Trophoblast cell (in vitro differentiated cells and primary cell): Measurements from ENCODE around the gene RIN1.
A peak's percentile ranks its signal among the peaks of the same experiment; 100 is the strongest.
"Not testable (repeated sequence)": the region's sequence is repeated elsewhere in the genome, so short reads cannot be mapped to it uniquely, and the experiment has no call there.

Experiments used
- DNase-seq, 2 donors: peaks; one replicate each; pipeline ENCODE4 v3.0.0-alpha.2; 2016
- H2AFZ ChIP-seq: 2 replicates; pipeline ENCODE4 v1.6.1; 2013; ENCODE audit warnings: low read length, moderate library complexity, mild to moderate bottlenecking; ENCODE audit not compliant: insufficient read depth, poor library complexity
- H2AK5ac ChIP-seq: 2 replicates; pipeline ENCODE4 v1.6.1; 2013; ENCODE audit warnings: mild to moderate bottlenecking, low read length
- H2BK120ac ChIP-seq: 2 replicates; pipeline ENCODE4 v1.6.1; 2013; ENCODE audit warnings: low read length, mild to moderate bottlenecking, moderate library complexity; ENCODE audit not compliant: insufficient read depth, poor library complexity
- H2BK12ac ChIP-seq: 2 replicates; pipeline ENCODE4 v1.6.1; 2013; ENCODE audit warnings: mild to moderate bottlenecking, low read length, moderate library complexity
- H2BK5ac ChIP-seq: 2 replicates; pipeline ENCODE4 v1.6.1; 2013; ENCODE audit warnings: low read length, low read depth, moderate library complexity, mild to moderate bottlenecking; ENCODE audit not compliant: poor library complexity
- H3K14ac ChIP-seq: 2 replicates; pipeline ENCODE4 v1.6.1; 2013; ENCODE audit warnings: mild to moderate bottlenecking, low read length
- H3K18ac ChIP-seq: 2 replicates; pipeline ENCODE4 v1.6.1; 2013; ENCODE audit warnings: mild to moderate bottlenecking, low read length
- H3K23ac ChIP-seq: 2 replicates; pipeline ENCODE4 v1.6.1; 2013; ENCODE audit warnings: low read length
- H3K27ac ChIP-seq: 2 replicates; pipeline ENCODE4 v1.5.1; 2013; ENCODE audit warnings: low read depth, mild to moderate bottlenecking, inconsistent platforms, low read length, moderate library complexity
- H3K27me3 ChIP-seq: 2 replicates; pipeline ENCODE4 v1.6.1; 2013; ENCODE audit warnings: inconsistent platforms, mild to moderate bottlenecking, low read length, moderate library complexity; ENCODE audit not compliant: insufficient read depth
- H3K36me3 ChIP-seq, 2 experiments: 1 replicate in 1 of 2; 2 replicates in 1 of 2; pipeline ENCODE4 v1.6.1; 2013; ENCODE audit warnings: low read length in 2 of 2, mild to moderate bottlenecking in 2 of 2, moderate library complexity in 1 of 2; ENCODE audit not compliant: insufficient read depth in 2 of 2, control insufficient read depth in 1 of 2
- H3K4ac ChIP-seq: 2 replicates; pipeline ENCODE4 v1.6.1; 2013; ENCODE audit warnings: low read depth, mild to moderate bottlenecking, low read length, moderate library complexity
- H3K4me1 ChIP-seq, 2 experiments: 1 replicate in 1 of 2; 2 replicates in 1 of 2; pipeline ENCODE4 v1.6.1; 2013; ENCODE audit warnings: low read length in 2 of 2, mild to moderate bottlenecking in 2 of 2, moderate library complexity in 1 of 2; ENCODE audit not compliant: insufficient read depth in 2 of 2, control insufficient read depth in 1 of 2
- H3K4me2 ChIP-seq: 2 replicates; pipeline ENCODE4 v1.6.1; 2013; ENCODE audit warnings: inconsistent platforms, mild to moderate bottlenecking, low read length, moderate library complexity
- H3K4me3 ChIP-seq: 2 replicates; pipeline ENCODE4 v1.5.1; 2013; ENCODE audit warnings: mild to moderate bottlenecking, low read depth, low read length, inconsistent platforms
- H3K79me1 ChIP-seq: one replicate; pipeline ENCODE4 v1.6.1; 2013; ENCODE audit warnings: low read length
- H3K79me2 ChIP-seq: 2 replicates; pipeline ENCODE4 v1.6.1; 2013; ENCODE audit warnings: low read length, mild to moderate bottlenecking; ENCODE audit not compliant: control insufficient read depth, insufficient read depth, poor library complexity
- H3K9ac ChIP-seq: 2 replicates; pipeline ENCODE4 v1.6.1; 2013; ENCODE audit warnings: mild to moderate bottlenecking, low read length
- H3K9me3 ChIP-seq: 2 replicates; pipeline ENCODE4 v1.6.1; 2013; ENCODE audit warnings: low read depth, mild to moderate bottlenecking, control low read depth, inconsistent platforms, low read length; ENCODE audit not compliant: insufficient read depth
- H4K12ac ChIP-seq: 2 replicates; pipeline ENCODE4 v1.6.1; 2013; ENCODE audit warnings: low read depth, mild to moderate bottlenecking, low read length, moderate library complexity
- H4K8ac ChIP-seq: 2 replicates; pipeline ENCODE4 v1.6.1; 2013; ENCODE audit warnings: low read depth, mild to moderate bottlenecking, low read length, moderate library complexity
- H4K91ac ChIP-seq: one replicate; pipeline ENCODE4 v1.6.1; 2013; ENCODE audit warnings: low read depth, mild to moderate bottlenecking, low read length, moderate library complexity
- WGBS: extraction: QIAGEN DNeasy Blood & Tissue Kit; methylation state at CpG from one replicate; pipeline ENCODE4 v1.1.7; 2013; ENCODE audit warnings: missing lambda C conversion rate; ENCODE audit not compliant: insufficient read length, insufficient coverage; ENCODE audit errors: extremely low coverage; 5-methylcytosine and 5-hydroxymethylcytosine counted together

Gene RIN1

GRCh38 chr11:66321606-66322005 is 14.6 kb downstream of the RIN1 start:
- H3K9ac ChIP-seq, result no peak overlapping the region
- no peak overlapping the region for H4K12ac ChIP-seq
- H3K36me3 ChIP-seq, result no peaks in the 10 kb centered on the region
- H4K8ac ChIP-seq, result no peak overlapping the region
- no peak overlapping the region for H4K91ac ChIP-seq
- no peak overlapping the region for H3K4ac ChIP-seq
- H3K4me3 ChIP-seq, result no peak overlapping the region
- peaks cover 1% of the 10 kb centered on the region for H3K79me2 ChIP-seq
- peaks cover 26% of the 10 kb centered on the region for H3K79me1 ChIP-seq
- no peak overlapping the region for H2AFZ ChIP-seq
- H3K27me3 ChIP-seq, result no peaks in the 10 kb centered on the region
- no peak overlapping the region for H3K18ac ChIP-seq
- no peak overlapping the region for H2BK5ac ChIP-seq
- H3K9me3 ChIP-seq, result peaks cover 4% of the 10 kb centered on the region
- H2BK12ac ChIP-seq, result no peak overlapping the region
- peaks cover 46 to 48% of the 10 kb centered on the region in 2 experiments for H3K4me1 ChIP-seq
- no peak overlapping the region for H2AK5ac ChIP-seq
- WGBS, result no CpG with 5 or more reads among the region's 4 CpGs
- DNase-seq, result no peak
- H3K4me2 ChIP-seq, result no peak overlapping the region
- no peak overlapping the region for H3K23ac ChIP-seq
- no peak overlapping the region for H3K14ac ChIP-seq
- no peak overlapping the region for H2BK120ac ChIP-seq
- H3K27ac ChIP-seq, result no peak overlapping the region

DNA sequence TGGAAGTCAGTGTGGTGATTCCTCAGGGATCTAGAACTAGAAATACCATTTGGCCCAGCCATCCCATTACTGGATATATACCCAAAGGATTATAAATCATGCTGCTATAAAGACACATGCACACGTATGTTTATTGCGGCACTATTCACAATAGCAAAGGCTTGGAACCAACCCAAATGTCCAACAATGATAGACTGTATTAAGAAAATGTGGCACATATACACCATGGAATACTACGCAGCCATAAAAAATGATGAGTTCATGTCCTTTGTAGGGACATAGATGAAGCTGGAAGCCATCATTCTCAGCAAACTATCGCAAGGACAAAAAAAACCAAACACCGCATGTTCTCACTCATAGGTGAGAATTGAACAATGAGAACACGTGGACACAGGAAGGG is 15.5 kb downstream of the RIN1 start:
- H3K23ac ChIP-seq, H3K79me2 ChIP-seq, DNase-seq, H2BK120ac ChIP-seq, H3K9ac ChIP-seq, H3K27me3 ChIP-seq, H3K4me2 ChIP-seq, H3K4ac ChIP-seq, H3K4me3 ChIP-seq, H4K12ac ChIP-seq, H3K9me3 ChIP-seq, H3K36me3 ChIP-seq, H4K8ac ChIP-seq, H3K14ac ChIP-seq, H3K27ac ChIP-seq, H2BK5ac ChIP-seq, H4K91ac ChIP-seq, H2AFZ ChIP-seq, H2AK5ac ChIP-seq, H2BK12ac ChIP-seq, H3K18ac ChIP-seq: not testable (repeated sequence)
- no CpG with 5 or more reads among the region's 6 CpGs for WGBS
- Histone ChIP-seq H3K79me1 (peaks cover 22% of the 10 kb centered on the region), H3K4me1 (peaks cover 40 to 48% of the 10 kb centered on the region in 2 experiments)

DNA sequence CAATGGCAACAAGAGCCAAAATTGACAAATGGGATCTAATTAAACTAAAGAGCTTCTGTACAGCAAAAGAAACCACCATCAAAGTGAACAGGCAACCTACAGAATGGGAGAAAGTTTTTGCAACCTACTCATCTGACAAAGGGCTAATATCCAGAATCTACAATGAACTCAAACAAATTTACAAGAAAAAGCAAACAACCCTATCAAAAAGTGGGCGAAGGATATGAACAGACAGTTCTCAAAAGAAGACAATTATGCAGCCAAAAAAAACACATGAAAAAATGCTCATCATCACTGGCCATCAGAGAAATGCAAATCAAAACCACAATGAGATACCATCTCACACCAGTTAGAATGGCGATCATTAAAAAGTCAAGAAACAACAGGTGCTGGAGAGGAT is 15.9 kb downstream of the RIN1 start:
- no CpG with 5 or more reads among the region's 2 CpGs for WGBS
- H3K4me1 ChIP-seq, result peaks cover 38 to 44% of the 10 kb centered on the region in 2 experiments

GRCh38 chr11:66318600-66318970 is 17.6 kb downstream of the RIN1 start:
- Histone ChIP-seq H2BK120ac (peak overlapping the region; percentile 35), H3K27me3 (no peaks in the 10 kb centered on the region), H3K27ac (peak overlapping the region; percentile 58), H3K4ac (no peak overlapping the region), H3K79me2 (no peaks in the 10 kb centered on the region), H3K4me3 (no peak overlapping the region), H2AFZ (no peak overlapping the region), H2BK12ac (peak overlapping the region; percentile 4), H2BK5ac (no peak overlapping the region), H3K9ac (no peak overlapping the region), H3K36me3 (no peaks in the 10 kb centered on the region), H4K91ac (peak overlapping the region; percentile 78), H3K79me1 (peaks cover 21% of the 10 kb centered on the region), H3K9me3 (peaks cover 7% of the 10 kb centered on the region), H3K4me1 (peaks cover 40 to 43% of the 10 kb centered on the region in 2 experiments), H4K8ac (no peak overlapping the region), H4K12ac (no peak overlapping the region), H2AK5ac (no peak overlapping the region), H3K18ac (no peak overlapping the region), H3K14ac (no peak overlapping the region), H3K4me2 (no peak overlapping the region), H3K23ac (no peak overlapping the region)
- DNase-seq, result no peak
- no CpG with 5 or more reads among the region's 3 CpGs for WGBS

More for the DNA sequence above, 15.9 kb downstream of the RIN1 start:
- H2BK12ac ChIP-seq, H3K4ac ChIP-seq, H2BK5ac ChIP-seq, H3K18ac ChIP-seq, H3K36me3 ChIP-seq, H3K27ac ChIP-seq, H4K91ac ChIP-seq, H4K8ac ChIP-seq, H3K14ac ChIP-seq, H2AFZ ChIP-seq, H4K12ac ChIP-seq, H3K23ac ChIP-seq, H3K4me3 ChIP-seq, H3K9ac ChIP-seq, H3K27me3 ChIP-seq, DNase-seq, H3K4me2 ChIP-seq, H3K79me2 ChIP-seq, H2AK5ac ChIP-seq, H2BK120ac ChIP-seq, H3K9me3 ChIP-seq: not testable (repeated sequence)
- H3K79me1 ChIP-seq, result peaks cover 22% of the 10 kb centered on the region
